ENCODE results near the gene KRT28. TPM values are rescaled to one million over a fixed set of nuclear protein-coding genes. Genes with fewer than 3 reads are reported as not detected.

The KRT28 gene
- total RNA-seq, 1 donor from 2014 or later = not detected

GRCh38 chr17:40841246-40841645, 41.5 kb upstream of the KRT28 start:
- Mint-ChIP-seq H3K9me3 (no peaks in the 10 kb centered on the region), H3K27me3 (peaks cover 4% of the 10 kb centered on the region), H3K4me1 (ENCODE audit: unreplicated experiment) (peaks cover 4% of the 10 kb centered on the region), H3K27ac (no peak overlapping the region), H3K36me3 (peaks cover 3% of the 10 kb centered on the region), H3K4me3 (no peak overlapping the region)
- TF ChIP-seq CTCF (conservative IDR thresholded peaks at IDR 0.05) = no peak
- DNase-seq (ENCODE audit: extremely low spot score, unreplicated experiment) = no peak

GRCh38 chr17:40839194-40839593, 39.4 kb upstream of the KRT28 start:
- Mint-ChIP-seq H3K27me3 (no peaks in the 10 kb centered on the region), H3K4me3 (no peak overlapping the region), H3K27ac (no peak overlapping the region), H3K4me1 (ENCODE audit: unreplicated experiment) (peaks cover 4% of the 10 kb centered on the region), H3K9me3 (no peaks in the 10 kb centered on the region), H3K36me3 (peaks cover 10% of the 10 kb centered on the region)
- DNase-seq (ENCODE audit: extremely low spot score, unreplicated experiment) = no peak
- TF ChIP-seq CTCF (conservative IDR thresholded peaks at IDR 0.05) = no peak

GRCh38 chr17:40836020-40836419, 36.3 kb upstream of the KRT28 start:
- DNase-seq (ENCODE audit: extremely low spot score, unreplicated experiment) = no peak
- Mint-ChIP-seq H3K4me3 (no peak overlapping the region), H3K27ac (no peak overlapping the region), H3K27me3 (no peaks in the 10 kb centered on the region), H3K9me3 (no peaks in the 10 kb centered on the region), H3K4me1 (ENCODE audit: unreplicated experiment) (no peaks in the 10 kb centered on the region), H3K36me3 (peaks cover 14% of the 10 kb centered on the region)
- no peak for TF ChIP-seq CTCF (conservative IDR thresholded peaks at IDR 0.05)

- no peaks in the 10 kb centered on the region for H3K4me1 Mint-ChIP-seq (ENCODE audit: unreplicated experiment)
- H3K4me3 Mint-ChIP-seq = no peak overlapping the region
- TF ChIP-seq CTCF (conservative IDR thresholded peaks at IDR 0.05) = no peak
- H3K36me3 Mint-ChIP-seq = peaks cover 17% of the 10 kb centered on the region
- H3K27ac Mint-ChIP-seq = no peak overlapping the region
- H3K27me3 Mint-ChIP-seq = no peaks in the 10 kb centered on the region
- DNase-seq (ENCODE audit: extremely low spot score, unreplicated experiment) = no peak
- H3K9me3 Mint-ChIP-seq = no peaks in the 10 kb centered on the region
Observed at GRCh38 chr17:40833882-40834281, 34.1 kb upstream of the KRT28 start.

- H3K36me3 Mint-ChIP-seq = peaks cover 14% of the 10 kb centered on the region
- TF ChIP-seq CTCF (conservative IDR thresholded peaks at IDR 0.05) = no peak
- H3K4me3 Mint-ChIP-seq = no peak overlapping the region
- no peaks in the 10 kb centered on the region for H3K4me1 Mint-ChIP-seq (ENCODE audit: unreplicated experiment)
- no peaks in the 10 kb centered on the region for H3K27me3 Mint-ChIP-seq
- DNase-seq (ENCODE audit: extremely low spot score, unreplicated experiment) = no peak
- no peak overlapping the region for H3K27ac Mint-ChIP-seq
- H3K9me3 Mint-ChIP-seq = no peaks in the 10 kb centered on the region
Observed at GRCh38 chr17:40832840-40833239, 33.1 kb upstream of the KRT28 start.

Data from type B pancreatic cell (in vitro differentiated cells).